SK-N-SH treated with all-trans-retinoic acid at 6 μM for 48 hours (cell line): ENCODE results near the gene VWF.

Source experiments
- ATAC-seq: fragments of 200-7000 bp; cut with Tn5 transposase; 3 replicates; pipeline ENCODE4 v1.9.1; 2020; ENCODE audit warnings: mild to moderate bottlenecking, moderate library complexity
- ARNTL ChIP-seq: fragments of 450-650 bp; formaldehyde crosslinking; IDR thresholded peaks from 2 replicates; pipeline ENCODE4 v1.5.0; 2020; ENCODE audit warnings: low read depth, mild to moderate bottlenecking, moderate library complexity, borderline replicate concordance
- BACH2 ChIP-seq: fragments of 250-450 bp; sonication (Bioruptor Pico); IDR thresholded peaks from 2 replicates; pipeline ENCODE4 v1.9.0; 2021; ENCODE audit warnings: mild to moderate bottlenecking, borderline replicate concordance
- ESRRG ChIP-seq: fragments of 250-450 bp; sonication (Bioruptor Pico); IDR thresholded peaks from 2 replicates; pipeline ENCODE4 v1.6.1; 2021; ENCODE audit warnings: mild to moderate bottlenecking
- GLIS3 ChIP-seq: fragments of 250-450 bp; sonication (Bioruptor Pico); IDR thresholded peaks from 2 replicates; pipeline ENCODE4 v1.5.0; 2020; ENCODE audit warnings: mild to moderate bottlenecking, moderate library complexity
- ISL1 ChIP-seq: fragments of 250-450 bp; sonication (Bioruptor Pico); IDR thresholded peaks from 2 replicates; pipeline ENCODE4 v2.1.2; 2022; ENCODE audit warnings: mild to moderate bottlenecking, moderate library complexity
- OSR1 ChIP-seq: fragments of 250-450 bp; sonication (Bioruptor Pico); IDR thresholded peaks from 2 replicates; pipeline ENCODE4 v1.8.0; 2022; ENCODE audit warnings: moderate library complexity, mild to moderate bottlenecking, inconsistent platforms
- SNAI2 ChIP-seq: fragments of 250-450 bp; sonication (Bioruptor Pico); IDR thresholded peaks from 2 replicates; pipeline ENCODE4 v1.5.0; 2020; ENCODE audit warnings: mild to moderate bottlenecking, moderate library complexity
- TOX ChIP-seq: fragments of 250-450 bp; sonication (Bioruptor Pico); IDR thresholded peaks from 2 replicates; pipeline ENCODE4 v1.8.0; 2021; ENCODE audit warnings: mild to moderate bottlenecking, moderate library complexity, borderline replicate concordance
- TSHZ2 ChIP-seq: fragments of 250-450 bp; sonication (Bioruptor Pico); IDR thresholded peaks from 2 replicates; pipeline ENCODE4 v1.5.0; 2020; ENCODE audit warnings: mild to moderate bottlenecking, moderate library complexity
- ZFP3 ChIP-seq: fragments of 250-450 bp; sonication (Bioruptor Pico); IDR thresholded peaks from 2 replicates; pipeline ENCODE4 v1.5.0; 2020; ENCODE audit warnings: mild to moderate bottlenecking, moderate library complexity
- ZFP30 ChIP-seq: fragments of 450-650 bp; formaldehyde crosslinking; IDR thresholded peaks from 2 replicates; pipeline ENCODE4 v1.5.0; 2022; ENCODE audit warnings: mild to moderate bottlenecking, moderate library complexity
- ZNF565 ChIP-seq: fragments of 450-650 bp; formaldehyde crosslinking; conservative IDR thresholded peaks from 2 replicates; pipeline ENCODE4 v1.5.0; 2020; ENCODE audit warnings: low read depth, mild to moderate bottlenecking, moderate library complexity
- ZNF70 ChIP-seq: fragments of 450-650 bp; formaldehyde crosslinking; IDR thresholded peaks from 2 replicates; pipeline ENCODE4 v1.5.0; 2020; ENCODE audit warnings: mild to moderate bottlenecking, moderate library complexity
- ZNF8 ChIP-seq: fragments of 450-650 bp; formaldehyde crosslinking; IDR thresholded peaks from 2 replicates; pipeline ENCODE4 v1.5.0; 2020; ENCODE audit warnings: mild to moderate bottlenecking, moderate library complexity
- TF ChIP-seq, protein P1 (sequence below): fragments of 250-450 bp; sonication (Bioruptor Pico); IDR thresholded peaks from 2 replicates; pipeline ENCODE4 v1.8.0; 2020; ENCODE audit warnings: mild to moderate bottlenecking, moderate library complexity, borderline replicate concordance
- TF ChIP-seq, protein P2 (sequence below): fragments of 250-450 bp; sonication (Bioruptor Pico); IDR thresholded peaks from 2 replicates; pipeline ENCODE4 v1.5.1; 2021; ENCODE audit warnings: mild to moderate bottlenecking, moderate library complexity
- TF ChIP-seq, protein P3 (sequence below): fragments of 250-450 bp; sonication (Bioruptor Pico); IDR thresholded peaks from 2 replicates; pipeline ENCODE4 v1.8.0; 2021; ENCODE audit warnings: low read depth, mild to moderate bottlenecking, moderate library complexity, borderline replicate concordance
- TF ChIP-seq, protein P4 (sequence below): fragments of 250-450 bp; sonication (Bioruptor Pico); IDR thresholded peaks from 2 replicates; pipeline ENCODE4 v1.5.1; 2020; ENCODE audit warnings: low read depth, mild to moderate bottlenecking, moderate library complexity

Gene VWF

DNA sequence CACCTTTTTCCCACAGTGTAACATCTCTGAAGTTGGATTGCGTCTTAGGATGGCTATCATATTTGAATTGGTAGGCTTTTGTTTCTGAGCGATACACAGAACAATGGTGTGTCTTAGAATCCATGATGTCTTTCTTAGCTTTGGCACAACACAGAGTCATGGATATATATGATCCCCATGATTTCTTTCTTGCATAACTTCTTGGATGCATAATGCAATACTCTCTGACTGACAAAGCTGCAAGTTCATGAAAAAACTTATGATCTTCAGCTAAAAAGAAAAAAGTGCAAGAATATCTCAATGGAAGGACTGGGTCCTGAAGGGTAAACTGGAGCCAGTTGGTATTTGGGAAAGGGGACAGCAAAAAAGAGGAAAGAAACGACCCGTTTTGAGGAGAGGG is 48.1 kb downstream of the VWF start:
- ATAC-seq = no peak
- TF ChIP-seq TSHZ2 (CRISPR knock-in tag) = no peak
- TF ChIP-seq ISL1 (CRISPR knock-in tag) = no peak
- TF ChIP-seq ZNF8 (CRISPR knock-in tag) = no peak

- no peak for ATAC-seq
- no peak for TF ChIP-seq ISL1 (CRISPR knock-in tag)
- no peak for TF ChIP-seq ZFP3 (CRISPR knock-in tag)
- no peak for TF ChIP-seq TOX (CRISPR knock-in tag)
- no peak for TF ChIP-seq BACH2 (CRISPR knock-in tag)
- no peak for TF ChIP-seq OSR1 (CRISPR knock-in tag)
- TF ChIP-seq, protein P1, sequence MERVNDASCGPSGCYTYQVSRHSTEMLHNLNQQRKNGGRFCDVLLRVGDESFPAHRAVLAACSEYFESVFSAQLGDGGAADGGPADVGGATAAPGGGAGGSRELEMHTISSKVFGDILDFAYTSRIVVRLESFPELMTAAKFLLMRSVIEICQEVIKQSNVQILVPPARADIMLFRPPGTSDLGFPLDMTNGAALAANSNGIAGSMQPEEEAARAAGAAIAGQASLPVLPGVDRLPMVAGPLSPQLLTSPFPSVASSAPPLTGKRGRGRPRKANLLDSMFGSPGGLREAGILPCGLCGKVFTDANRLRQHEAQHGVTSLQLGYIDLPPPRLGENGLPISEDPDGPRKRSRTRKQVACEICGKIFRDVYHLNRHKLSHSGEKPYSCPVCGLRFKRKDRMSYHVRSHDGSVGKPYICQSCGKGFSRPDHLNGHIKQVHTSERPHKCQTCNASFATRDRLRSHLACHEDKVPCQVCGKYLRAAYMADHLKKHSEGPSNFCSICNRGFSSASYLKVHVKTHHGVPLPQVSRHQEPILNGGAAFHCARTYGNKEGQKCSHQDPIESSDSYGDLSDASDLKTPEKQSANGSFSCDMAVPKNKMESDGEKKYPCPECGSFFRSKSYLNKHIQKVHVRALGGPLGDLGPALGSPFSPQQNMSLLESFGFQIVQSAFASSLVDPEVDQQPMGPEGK (CRISPR knock-in tag) = no peak
- TF ChIP-seq ZFP30 (CRISPR knock-in tag) = no peak
- no peak for TF ChIP-seq TSHZ2 (CRISPR knock-in tag)
- TF ChIP-seq, protein P2, sequence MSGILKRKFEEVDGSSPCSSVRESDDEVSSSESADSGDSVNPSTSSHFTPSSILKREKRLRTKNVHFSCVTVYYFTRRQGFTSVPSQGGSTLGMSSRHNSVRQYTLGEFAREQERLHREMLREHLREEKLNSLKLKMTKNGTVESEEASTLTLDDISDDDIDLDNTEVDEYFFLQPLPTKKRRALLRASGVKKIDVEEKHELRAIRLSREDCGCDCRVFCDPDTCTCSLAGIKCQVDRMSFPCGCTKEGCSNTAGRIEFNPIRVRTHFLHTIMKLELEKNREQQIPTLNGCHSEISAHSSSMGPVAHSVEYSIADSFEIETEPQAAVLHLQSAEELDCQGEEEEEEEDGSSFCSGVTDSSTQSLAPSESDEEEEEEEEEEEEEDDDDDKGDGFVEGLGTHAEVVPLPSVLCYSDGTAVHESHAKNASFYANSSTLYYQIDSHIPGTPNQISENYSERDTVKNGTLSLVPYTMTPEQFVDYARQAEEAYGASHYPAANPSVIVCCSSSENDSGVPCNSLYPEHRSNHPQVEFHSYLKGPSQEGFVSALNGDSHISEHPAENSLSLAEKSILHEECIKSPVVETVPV = no peak
- no peak for TF ChIP-seq ESRRG
- no peak for TF ChIP-seq ZNF70 (CRISPR knock-in tag)
- TF ChIP-seq ARNTL (CRISPR knock-in tag) = no peak
- no peak for TF ChIP-seq ZNF8 (CRISPR knock-in tag)
- TF ChIP-seq, protein P3, sequence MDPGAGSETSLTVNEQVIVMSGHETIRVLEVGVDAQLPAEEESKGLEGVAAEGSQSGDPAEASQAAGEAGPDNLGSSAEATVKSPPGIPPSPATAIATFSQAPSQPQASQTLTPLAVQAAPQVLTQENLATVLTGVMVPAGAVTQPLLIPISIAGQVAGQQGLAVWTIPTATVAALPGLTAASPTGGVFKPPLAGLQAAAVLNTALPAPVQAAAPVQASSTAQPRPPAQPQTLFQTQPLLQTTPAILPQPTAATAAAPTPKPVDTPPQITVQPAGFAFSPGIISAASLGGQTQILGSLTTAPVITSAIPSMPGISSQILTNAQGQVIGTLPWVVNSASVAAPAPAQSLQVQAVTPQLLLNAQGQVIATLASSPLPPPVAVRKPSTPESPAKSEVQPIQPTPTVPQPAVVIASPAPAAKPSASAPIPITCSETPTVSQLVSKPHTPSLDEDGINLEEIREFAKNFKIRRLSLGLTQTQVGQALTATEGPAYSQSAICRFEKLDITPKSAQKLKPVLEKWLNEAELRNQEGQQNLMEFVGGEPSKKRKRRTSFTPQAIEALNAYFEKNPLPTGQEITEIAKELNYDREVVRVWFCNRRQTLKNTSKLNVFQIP (CRISPR knock-in tag) = no peak
- TF ChIP-seq SNAI2 (CRISPR knock-in tag) = no peak
- no peak for TF ChIP-seq ZNF565 (CRISPR knock-in tag)
- TF ChIP-seq, protein P4, sequence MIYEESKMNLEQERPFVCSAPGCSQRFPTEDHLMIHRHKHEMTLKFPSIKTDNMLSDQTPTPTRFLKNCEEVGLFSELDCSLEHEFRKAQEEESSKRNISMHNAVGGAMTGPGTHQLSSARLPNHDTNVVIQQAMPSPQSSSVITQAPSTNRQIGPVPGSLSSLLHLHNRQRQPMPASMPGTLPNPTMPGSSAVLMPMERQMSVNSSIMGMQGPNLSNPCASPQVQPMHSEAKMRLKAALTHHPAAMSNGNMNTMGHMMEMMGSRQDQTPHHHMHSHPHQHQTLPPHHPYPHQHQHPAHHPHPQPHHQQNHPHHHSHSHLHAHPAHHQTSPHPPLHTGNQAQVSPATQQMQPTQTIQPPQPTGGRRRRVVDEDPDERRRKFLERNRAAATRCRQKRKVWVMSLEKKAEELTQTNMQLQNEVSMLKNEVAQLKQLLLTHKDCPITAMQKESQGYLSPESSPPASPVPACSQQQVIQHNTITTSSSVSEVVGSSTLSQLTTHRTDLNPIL (CRISPR knock-in tag) = no peak
- no peak for TF ChIP-seq GLIS3 (CRISPR knock-in tag)
- TF ChIP-seq, all 23 proteins: peak for 0
Observed at GRCh38 chr12:6074979-6075585, 49.4 kb downstream of the VWF start.
